HG03575 (cell line): ENCODE measurements around the gene ARHGEF1.

Source experiments
- ATAC-seq: cut with Tn5 transposase; IDR thresholded peaks from one replicate; pipeline ENCODE4 v1.9.1; 2021; ENCODE audit not compliant: unreplicated experiment, insufficient number of reproducible peaks, low FRiP score; ENCODE audit errors: extremely low read depth

The ARHGEF1 gene

DNA sequence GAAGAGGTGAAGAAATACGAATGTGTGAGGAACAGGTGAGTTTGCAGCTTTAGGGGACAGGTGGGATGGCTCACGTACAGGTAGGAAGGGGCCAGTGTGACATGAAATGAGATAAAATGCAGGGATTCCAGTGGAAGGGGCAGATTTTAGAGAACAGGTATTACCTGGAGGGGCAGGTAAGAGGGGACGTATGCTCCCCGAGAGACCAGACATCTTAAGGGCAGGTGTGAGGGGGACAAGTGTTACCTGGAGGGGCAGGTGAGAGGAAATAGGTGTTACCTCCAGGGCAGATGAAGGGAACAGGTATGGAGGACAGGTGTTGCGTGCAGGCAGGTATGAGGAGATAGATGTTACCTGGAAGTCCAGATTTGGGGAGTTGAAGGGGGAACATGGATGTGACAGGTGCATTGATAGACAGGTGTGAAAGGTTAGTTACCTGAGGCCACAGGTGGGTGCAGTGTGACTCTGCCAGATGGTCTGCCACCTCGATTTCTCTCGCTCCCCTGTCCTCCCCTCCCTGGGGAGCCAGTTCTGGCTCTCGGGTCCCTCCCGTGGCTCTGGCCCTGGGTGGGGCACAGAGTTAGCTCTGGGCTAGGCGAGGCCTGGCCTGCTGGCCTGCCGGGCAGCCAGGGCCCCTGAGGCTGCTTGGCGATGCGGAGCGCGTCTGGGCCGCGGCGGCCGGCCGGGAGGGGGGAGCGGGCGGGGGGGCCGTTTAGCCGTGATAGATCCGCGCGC is 43.2 kb downstream of the ARHGEF1 start:
- ATAC-seq, result no peak

DNA sequence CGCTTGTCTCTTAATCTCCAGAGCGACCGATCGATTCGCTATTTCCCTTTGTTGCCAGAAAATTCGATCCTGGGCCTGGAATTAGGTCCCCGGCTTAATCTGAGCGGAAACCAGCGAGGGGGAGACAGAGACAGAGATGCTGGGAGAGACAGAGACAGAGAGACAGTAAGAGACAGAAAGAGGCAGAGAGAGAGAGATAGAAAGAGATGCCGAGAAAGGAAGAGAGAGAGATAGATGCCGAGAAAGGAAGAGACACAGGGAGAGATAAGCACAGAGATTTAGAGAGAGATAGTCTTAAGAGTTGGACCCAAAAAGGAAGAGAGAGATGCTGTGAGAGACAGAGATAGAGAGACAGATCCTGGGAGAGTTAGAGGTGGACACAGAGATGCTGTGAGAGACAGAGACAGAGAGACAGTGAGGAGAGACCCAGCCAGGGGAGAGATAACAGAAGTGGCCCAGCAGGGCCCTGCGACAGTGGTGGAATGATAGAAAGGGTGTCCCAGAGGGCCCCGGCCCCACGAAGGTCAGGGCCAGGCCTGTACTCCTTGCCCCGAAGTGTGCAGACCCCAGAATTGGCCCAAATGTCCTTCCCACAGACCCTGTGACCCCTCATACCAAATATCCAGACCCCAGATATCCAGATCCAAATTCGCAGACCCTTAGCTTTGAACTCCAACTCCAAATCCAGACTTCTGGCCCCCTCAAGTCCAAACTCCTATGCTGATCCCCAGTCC is 43.9 kb downstream of the ARHGEF1 start:
- ATAC-seq, result no peak

- ATAC-seq, result no peak
These were observed 44.7 kb downstream of the ARHGEF1 start for GRCh38 chr19:41927497-41928192.

DNA sequence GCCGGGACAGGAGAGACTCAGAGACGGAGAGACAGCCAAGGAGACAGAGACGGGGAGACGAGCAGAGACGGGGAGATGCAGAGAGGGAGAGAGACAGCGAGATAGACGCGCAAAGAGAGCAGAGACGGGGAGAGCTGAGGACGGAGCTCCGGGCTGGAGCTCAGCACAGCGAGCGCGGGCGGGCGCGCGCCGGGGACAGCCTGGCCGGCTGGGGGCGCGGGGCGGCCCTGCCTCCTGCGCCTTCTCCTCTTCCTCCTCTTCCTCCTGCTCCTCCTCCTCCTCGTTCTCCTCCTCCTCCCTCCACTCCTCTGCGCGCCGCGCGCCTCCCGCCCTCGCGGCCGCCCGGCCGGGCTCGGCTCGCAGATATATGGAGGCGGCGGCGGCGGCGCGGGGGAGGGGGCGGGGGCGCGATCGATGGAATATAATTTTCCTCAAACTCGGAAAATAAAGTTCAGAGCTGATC is 45.3 kb downstream of the ARHGEF1 start, which contains the start of gene ERFL:
Gene ERFL, minus strand, starts transcription at position 229 of the 463 bp plus-strand sequence. CDS start 15,530 bp downstream, outside the sequence.
- ATAC-seq, result no peak

DNA sequence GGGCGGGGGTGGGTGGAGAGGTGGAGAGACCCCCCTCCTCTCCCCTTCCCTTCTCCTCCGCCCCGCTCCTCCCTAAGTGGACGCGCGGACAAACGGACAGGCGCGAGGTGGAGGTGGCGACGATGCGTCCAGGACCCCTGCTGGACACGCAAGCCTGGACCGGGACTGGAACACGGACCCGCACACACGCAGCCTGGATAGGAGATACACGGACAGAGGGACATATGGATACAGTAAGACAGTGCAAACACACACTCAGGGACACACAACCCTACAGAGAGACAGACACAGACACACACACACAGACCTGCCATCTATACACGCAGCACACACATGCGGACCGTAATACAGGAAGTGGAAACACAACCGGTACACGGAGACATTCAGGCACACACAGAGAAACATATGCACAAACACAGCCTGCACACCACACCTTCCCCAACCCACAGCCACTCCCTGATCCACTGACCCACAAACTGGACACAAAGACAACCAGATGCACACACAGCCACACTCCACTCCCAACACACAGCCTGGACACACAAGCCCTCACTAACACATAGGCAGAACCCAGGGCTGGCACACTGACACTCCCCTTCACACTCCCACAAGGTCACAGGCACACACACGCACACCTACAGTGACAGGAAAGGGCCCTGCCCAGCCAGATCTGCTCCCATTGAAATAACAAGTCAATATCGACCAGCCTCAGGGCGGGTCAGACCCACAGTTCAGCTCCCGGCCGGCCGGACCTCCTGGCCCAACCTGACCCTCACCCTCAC is 46.0 kb downstream of the ARHGEF1 start:
- ATAC-seq, result no peak

DNA sequence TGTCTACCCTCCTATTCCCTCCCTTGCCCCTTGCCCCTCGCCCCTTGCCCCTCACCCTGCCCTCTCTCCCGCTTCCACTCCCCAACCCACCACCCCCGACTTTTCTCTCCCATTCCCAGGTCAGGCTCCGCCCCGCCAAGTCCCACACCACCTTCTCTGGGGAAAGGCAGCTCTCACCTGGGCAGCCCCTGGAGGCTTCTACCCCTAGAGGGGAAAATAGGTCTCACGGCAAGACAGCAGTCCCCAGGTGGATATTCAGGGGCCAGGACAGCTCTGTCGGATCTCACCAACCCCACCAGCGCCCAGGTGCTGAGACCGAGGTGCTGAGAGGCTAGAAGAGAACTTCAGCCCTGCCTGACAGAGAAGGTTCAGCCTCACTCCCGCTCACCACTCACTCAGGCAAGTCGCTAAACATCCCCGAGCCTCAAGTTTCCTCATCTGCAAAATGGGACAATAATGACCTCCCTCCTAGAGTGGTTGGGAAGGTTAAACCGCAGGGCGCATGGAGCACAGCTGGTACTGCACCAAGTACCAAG is 46.6 kb downstream of the ARHGEF1 start:
- no peak for ATAC-seq

GRCh38 chr19:41930322-41930722 is 47.3 kb downstream of the ARHGEF1 start:
- ATAC-seq, result no peak

DNA sequence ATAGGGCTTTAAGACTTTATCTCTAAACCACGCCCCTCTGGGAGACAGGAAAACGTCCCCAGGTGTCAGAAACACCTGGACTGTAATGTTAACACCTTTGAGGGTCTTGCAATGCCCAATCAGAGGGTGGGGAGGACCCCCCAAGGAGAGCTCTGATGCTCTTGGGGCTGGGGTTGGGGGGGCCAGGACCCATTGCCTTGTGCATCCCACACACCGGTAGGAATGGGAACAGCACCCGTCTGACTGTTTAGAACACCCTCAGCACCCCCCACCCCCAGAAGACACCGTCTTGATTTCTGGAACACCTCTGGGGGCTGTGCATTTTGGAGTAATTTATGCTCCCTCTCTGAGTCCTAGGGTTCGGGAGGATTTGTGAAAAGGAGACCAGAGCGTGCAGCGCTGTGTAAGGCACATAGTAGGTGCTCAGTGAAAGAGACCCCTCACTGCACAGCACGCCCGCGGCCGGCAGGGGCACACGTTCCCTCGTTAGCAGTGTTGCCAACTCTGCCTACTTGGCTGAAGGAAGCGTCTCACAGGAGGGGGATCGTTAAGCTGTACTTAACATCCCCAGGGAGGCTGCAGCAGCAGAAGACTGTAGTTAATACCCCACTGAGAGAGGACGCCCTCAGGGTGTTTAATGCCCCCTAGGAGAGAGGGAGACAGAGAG is 48.1 kb downstream of the ARHGEF1 start:
- no peak for ATAC-seq

GRCh38 chr19:41932259-41932719 is 49.3 kb downstream of the ARHGEF1 start:
- no peak for ATAC-seq

- no peak for ATAC-seq
These were observed 49.8 kb downstream of the ARHGEF1 start for GRCh38 chr19:41932720-41933332.

DNA sequence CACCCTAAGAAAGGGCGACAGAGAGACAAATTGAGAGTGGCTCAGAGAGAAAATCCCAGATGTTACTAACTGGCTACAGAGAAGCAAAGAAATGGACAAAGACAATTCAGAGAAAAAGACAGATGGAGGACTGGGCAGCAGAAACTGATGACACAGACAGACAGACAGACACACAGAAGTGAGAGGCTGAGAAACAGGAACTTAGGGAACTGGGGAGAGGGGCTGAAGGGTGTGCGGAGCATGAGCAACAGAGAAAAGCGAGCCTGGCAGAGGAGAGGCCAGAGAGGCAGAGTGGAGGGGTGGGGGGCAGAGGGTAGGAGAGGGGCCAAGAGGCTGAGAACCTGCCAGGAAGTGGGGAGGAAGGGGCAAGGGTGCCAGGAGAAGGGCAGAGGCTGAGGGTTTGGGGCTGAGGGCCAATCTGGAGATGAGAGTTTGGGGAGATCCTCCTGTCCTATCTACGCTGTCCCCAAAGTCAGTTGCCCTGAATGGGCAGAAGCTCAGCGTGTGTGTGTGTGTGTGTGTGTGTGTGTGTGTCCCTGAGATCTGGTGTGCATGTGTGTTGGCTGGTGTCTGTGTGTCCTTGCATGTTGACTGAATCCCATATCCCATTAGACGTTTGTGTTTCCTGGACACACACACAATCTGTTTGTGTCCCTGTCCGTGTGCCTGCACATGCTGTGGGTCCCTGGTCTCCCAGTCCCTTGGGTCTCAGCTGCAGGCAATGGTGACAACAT is 50.9 kb downstream of the ARHGEF1 start:
- no peak for ATAC-seq

DNA sequence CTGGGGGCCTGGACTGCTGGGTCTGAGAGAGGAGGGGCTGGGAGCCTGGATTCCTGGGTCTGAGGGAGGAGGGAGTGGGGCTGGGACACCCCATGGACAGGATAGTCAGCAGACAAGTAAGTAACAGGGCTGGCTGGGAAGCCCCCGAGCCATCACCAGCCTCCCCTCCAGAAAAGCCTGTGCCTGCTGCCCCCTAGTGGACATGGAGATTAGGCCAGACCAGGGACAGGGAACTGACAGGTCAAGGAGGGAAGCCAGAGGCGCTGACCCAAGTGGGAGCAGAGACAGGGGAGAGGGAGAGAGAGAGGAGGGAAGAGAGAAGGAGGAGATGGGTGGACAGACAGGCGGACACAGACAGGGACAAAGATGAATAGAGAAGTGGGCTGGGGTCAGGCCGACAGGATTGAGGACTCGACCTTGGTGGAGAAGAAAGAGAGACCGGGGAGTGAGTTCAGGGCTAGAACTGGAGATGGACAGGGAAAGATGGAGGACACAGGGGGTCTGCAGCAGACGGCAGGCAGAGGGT is 51.9 kb downstream of the ARHGEF1 start:
- ATAC-seq, result no peak

DNA sequence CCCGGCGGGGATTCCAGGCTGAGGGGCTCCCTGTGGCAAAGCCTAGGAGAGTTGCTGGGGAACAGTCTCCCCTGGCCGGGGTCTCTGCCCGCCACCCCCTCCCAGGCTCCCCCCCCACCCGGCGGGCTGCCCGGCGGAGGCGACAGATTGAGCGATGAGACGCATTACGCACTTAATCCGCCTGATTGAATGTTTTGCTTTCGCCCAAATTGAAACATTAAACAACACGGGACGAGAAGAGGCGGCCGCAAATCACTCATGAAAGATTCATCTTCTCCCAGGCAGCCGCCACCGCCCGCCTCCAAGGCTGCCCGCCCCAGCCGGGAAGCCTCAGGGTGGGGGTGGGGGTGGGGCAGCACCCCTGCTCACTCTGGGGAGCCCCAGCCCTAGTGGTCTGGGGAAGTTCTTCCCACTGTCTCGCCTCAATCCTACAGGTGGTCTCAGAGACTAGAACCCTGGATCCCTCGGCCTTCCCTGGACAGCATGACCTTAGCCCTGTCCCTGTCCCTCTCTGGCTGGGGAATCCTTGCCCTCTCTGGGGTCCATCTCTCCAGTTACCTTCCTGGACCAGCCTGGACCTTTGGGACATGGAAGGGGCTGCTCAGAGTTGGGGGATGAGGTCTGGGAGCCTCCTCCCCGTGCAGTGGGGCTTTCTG is 52.9 kb downstream of the ARHGEF1 start:
- no peak for ATAC-seq

- ATAC-seq, result no peak
These were observed 53.4 kb downstream of the ARHGEF1 start for GRCh38 chr19:41936416-41936850.

GRCh38 chr19:41936961-41937360 is 54.0 kb downstream of the ARHGEF1 start:
- no peak for ATAC-seq
